ENCODE measurements around the gene IKZF2.

The IKZF2 gene

GRCh38 chr2:213152065-213152794 lies 818 bp upstream of the IKZF2 start:
- Histone ChIP-seq H3K4me3 (ENCODE audit: low read length, poor library complexity, severe bottlenecking) (peak overlapping the region; percentile 86), H3K27me3 (ENCODE audit: insufficient read depth, low read length, poor library complexity, severe bottlenecking) (no peaks in the 10 kb centered on the region), H3K79me2 (ENCODE audit: insufficient read depth, low read length) (peaks cover 79% of the 10 kb centered on the region), H3K9me2 (replicated peaks; ENCODE audit: low read depth, low read length) (no peaks in the 10 kb centered on the region), H4K20me1 (ENCODE audit: insufficient read depth, low read length, poor library complexity, severe bottlenecking) (no peaks in the 10 kb centered on the region), H3K4me2 (ENCODE audit: low read depth, low read length, poor library complexity, severe bottlenecking) (peak overlapping the region; percentile 90), H3K36me3 (ENCODE audit: insufficient read depth, low read length) (peaks cover 2% of the 10 kb centered on the region; the same call in 1 of the 2 replicates), H3K9me3 (ENCODE audit: insufficient read depth, low read depth, low read length) (no peaks in the 10 kb centered on the region), H3K9ac (ENCODE audit: low read depth, low read length, poor library complexity, severe bottlenecking) (peak overlapping the region; percentile 88), H3F3A (ENCODE audit: low read depth) (peaks cover 7% of the 10 kb centered on the region), H2AFZ (ENCODE audit: low read length) (peak overlapping the region; percentile 39; the same call in 1 of the 2 replicates), H3K4me1 (ENCODE audit: insufficient read depth, low read length, poor library complexity, severe bottlenecking) (peaks cover 56% of the 10 kb centered on the region)
- TF ChIP-seq EZH2phosphoT487 (IDR thresholded peaks at IDR 0.05; ENCODE audit: borderline replicate concordance): no peak
- TF ChIP-seq, protein P1, sequence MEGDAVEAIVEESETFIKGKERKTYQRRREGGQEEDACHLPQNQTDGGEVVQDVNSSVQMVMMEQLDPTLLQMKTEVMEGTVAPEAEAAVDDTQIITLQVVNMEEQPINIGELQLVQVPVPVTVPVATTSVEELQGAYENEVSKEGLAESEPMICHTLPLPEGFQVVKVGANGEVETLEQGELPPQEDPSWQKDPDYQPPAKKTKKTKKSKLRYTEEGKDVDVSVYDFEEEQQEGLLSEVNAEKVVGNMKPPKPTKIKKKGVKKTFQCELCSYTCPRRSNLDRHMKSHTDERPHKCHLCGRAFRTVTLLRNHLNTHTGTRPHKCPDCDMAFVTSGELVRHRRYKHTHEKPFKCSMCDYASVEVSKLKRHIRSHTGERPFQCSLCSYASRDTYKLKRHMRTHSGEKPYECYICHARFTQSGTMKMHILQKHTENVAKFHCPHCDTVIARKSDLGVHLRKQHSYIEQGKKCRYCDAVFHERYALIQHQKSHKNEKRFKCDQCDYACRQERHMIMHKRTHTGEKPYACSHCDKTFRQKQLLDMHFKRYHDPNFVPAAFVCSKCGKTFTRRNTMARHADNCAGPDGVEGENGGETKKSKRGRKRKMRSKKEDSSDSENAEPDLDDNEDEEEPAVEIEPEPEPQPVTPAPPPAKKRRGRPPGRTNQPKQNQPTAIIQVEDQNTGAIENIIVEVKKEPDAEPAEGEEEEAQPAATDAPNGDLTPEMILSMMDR (conservative IDR thresholded peaks at IDR 0.05; ENCODE audit: low read length): no peak; the same call in 1 of the 2 replicates

- H3K9me3 ChIP-seq (ENCODE audit: insufficient read depth, low read depth, low read length): no peaks in the 10 kb centered on the region
- no peaks in the 10 kb centered on the region for H3K27me3 ChIP-seq (ENCODE audit: insufficient read depth, low read length, poor library complexity, severe bottlenecking)
- peak overlapping the region; percentile 86 for H3K4me2 ChIP-seq (ENCODE audit: low read depth, low read length, poor library complexity, severe bottlenecking)
- peaks cover 42% of the 10 kb centered on the region for H3K4me1 ChIP-seq (ENCODE audit: insufficient read depth, low read length, poor library complexity, severe bottlenecking)
- H4K20me1 ChIP-seq (ENCODE audit: insufficient read depth, low read length, poor library complexity, severe bottlenecking): peaks cover 6% of the 10 kb centered on the region
- no peak overlapping the region for H2AFZ ChIP-seq (ENCODE audit: low read length)
- peaks cover 7% of the 10 kb centered on the region for H3F3A ChIP-seq (ENCODE audit: low read depth)
- TF ChIP-seq, protein P1 (conservative IDR thresholded peaks at IDR 0.05; ENCODE audit: low read length): no peak
- TF ChIP-seq EZH2phosphoT487 (IDR thresholded peaks at IDR 0.05; ENCODE audit: borderline replicate concordance): no peak
- H3K9me2 ChIP-seq (replicated peaks; ENCODE audit: low read depth, low read length): no peaks in the 10 kb centered on the region
- peak overlapping the region; percentile 95 for H3K9ac ChIP-seq (ENCODE audit: low read depth, low read length, poor library complexity, severe bottlenecking)
- H3K36me3 ChIP-seq (ENCODE audit: insufficient read depth, low read length): peaks cover 12% of the 10 kb centered on the region
- peak overlapping the region; percentile 85 for H3K4me3 ChIP-seq (ENCODE audit: low read length, poor library complexity, severe bottlenecking)
- H3K79me2 ChIP-seq (ENCODE audit: insufficient read depth, low read length): peaks cover 91% of the 10 kb centered on the region
Observed at GRCh38 chr2:213150315-213151097, 906 bp downstream of the IKZF2 start.

DNA sequence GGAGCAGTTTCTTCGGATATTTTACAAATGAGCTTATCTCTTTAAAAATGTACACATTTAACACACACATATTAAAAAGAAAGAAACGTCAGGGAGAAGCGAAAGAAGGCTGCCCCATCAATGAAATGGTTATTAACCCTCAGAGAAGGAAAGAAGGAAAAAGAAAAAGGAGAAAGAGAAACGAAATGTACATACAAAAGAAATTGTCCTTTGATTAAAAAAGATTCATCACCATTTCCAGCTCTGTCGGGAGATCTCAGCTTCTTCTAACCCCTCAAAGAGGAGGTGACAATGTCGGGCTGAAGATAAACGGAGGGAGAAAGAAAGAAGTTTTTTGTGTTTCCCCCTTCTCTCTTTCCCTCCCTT lies 1.5 kb downstream of the IKZF2 start:
- Histone ChIP-seq H2AFZ (ENCODE audit: low read length) (no peak overlapping the region), H3K9ac (ENCODE audit: low read depth, low read length, poor library complexity, severe bottlenecking) (peak overlapping the region; percentile 95), H3K4me2 (ENCODE audit: low read depth, low read length, poor library complexity, severe bottlenecking) (peak overlapping the region; percentile 86), H3K27me3 (ENCODE audit: insufficient read depth, low read length, poor library complexity, severe bottlenecking) (no peaks in the 10 kb centered on the region), H3K9me2 (replicated peaks; ENCODE audit: low read depth, low read length) (no peaks in the 10 kb centered on the region), H3K79me2 (ENCODE audit: insufficient read depth, low read length) (peaks cover 92% of the 10 kb centered on the region), H3K4me3 (ENCODE audit: low read length, poor library complexity, severe bottlenecking) (peak overlapping the region; percentile 85), H4K20me1 (ENCODE audit: insufficient read depth, low read length, poor library complexity, severe bottlenecking) (peaks cover 6% of the 10 kb centered on the region), H3K9me3 (ENCODE audit: insufficient read depth, low read depth, low read length) (no peaks in the 10 kb centered on the region), H3F3A (ENCODE audit: low read depth) (peaks cover 7% of the 10 kb centered on the region), H3K4me1 (ENCODE audit: insufficient read depth, low read length, poor library complexity, severe bottlenecking) (peaks cover 38% of the 10 kb centered on the region), H3K36me3 (ENCODE audit: insufficient read depth, low read length) (peaks cover 16% of the 10 kb centered on the region)
- no peak for TF ChIP-seq EZH2phosphoT487 (IDR thresholded peaks at IDR 0.05; ENCODE audit: borderline replicate concordance)
- TF ChIP-seq, protein P1 (conservative IDR thresholded peaks at IDR 0.05; ENCODE audit: low read length): no peak
